Prostate gland (tissue), 2 donors: ENCODE results near the gene GNAI2. TPM values are rescaled to one million over a fixed set of nuclear protein-coding genes. Genes with fewer than 3 reads are reported as not detected.

ENCODE experiments used
- DNase-seq: peaks from one replicate; pipeline ENCODE4 v3.0.0-alpha.2; 2019; ENCODE audit warnings: low spot score
- H3K27ac ChIP-seq, 2 donors: fragments of 200-600 bp; sonication (generic); 2 replicates each; pipeline ENCODE4 v1.5.1; 2017 to 2019
- H3K27me3 ChIP-seq: fragments of 200-600 bp; sonication (generic); replicated peaks from 2 replicates; pipeline ENCODE4 v1.5.1; 2019; ENCODE audit not compliant: insufficient read depth
- H3K36me3 ChIP-seq, 2 donors: fragments of 200-600 bp; sonication (generic); 1 replicate in 1 of 2; 2 replicates in 1 of 2; pipeline versions ENCODE4 v1.5.1 to v1.8.1; 2017 to 2019
- H3K4me1 ChIP-seq: fragments of 200-600 bp; sonication (generic); replicated peaks from 2 replicates; pipeline ENCODE4 v1.5.1; 2019
- H3K4me3 ChIP-seq, 2 donors: fragments of 200-600 bp; sonication (generic); 2 replicates each; pipeline ENCODE4 v1.5.1; 2017 to 2019
- H3K9me3 ChIP-seq: fragments of 200-600 bp; sonication (generic); 2 replicates; pipeline ENCODE4 v1.5.1; 2017
- POLR2A ChIP-seq: fragments of 450-650 bp; IDR thresholded peaks from one replicate; pipeline ENCODE4 v1.6.1; 2016; ENCODE audit warnings: antibody characterized with exemption, mild to moderate bottlenecking
- POLR2AphosphoS5 ChIP-seq: sonication (generic); formaldehyde crosslinking; IDR thresholded peaks from one replicate; pipeline ENCODE4 v1.6.1; 2017; ENCODE audit warnings: antibody characterized with exemption
- WGBS: methylation state at CpG from one replicate; pipeline ENCODE4 v1.1.5; 2018; 5-methylcytosine and 5-hydroxymethylcytosine counted together
- intact Hi-C: fragments of 100-400 bp; cut with DNase I; formaldehyde crosslinking; loops from one replicate; pipeline ENCODE4 v1.14.2; 2022
- total RNA-seq, 2 donors: library from RNA; depleted of rRNA; stranded (reverse); fragments of >200 nt; gene quantifications; one replicate each; pipeline ENCODE4 v1.1.0, GENCODE V29; 2016
- TF ChIP-seq, protein P1 (sequence below), 4 experiments: fragments of 200-600 bp in 2 of 4; fragments of 450-650 bp in 2 of 4; sonication (generic) in 2 of 4; IDR thresholded peaks; 1 replicate in 3 of 4; 2 replicates in 1 of 4; pipeline ENCODE4 v1.5.1; 2016 to 2019; ENCODE audit warnings: antibody characterized with exemption in 4 of 4, mild to moderate bottlenecking in 2 of 4, moderate library complexity in 2 of 4

GNAI2 gene
- 100 to 1,000 TPM; 118 to 301 TPM for total RNA-seq

DNA sequence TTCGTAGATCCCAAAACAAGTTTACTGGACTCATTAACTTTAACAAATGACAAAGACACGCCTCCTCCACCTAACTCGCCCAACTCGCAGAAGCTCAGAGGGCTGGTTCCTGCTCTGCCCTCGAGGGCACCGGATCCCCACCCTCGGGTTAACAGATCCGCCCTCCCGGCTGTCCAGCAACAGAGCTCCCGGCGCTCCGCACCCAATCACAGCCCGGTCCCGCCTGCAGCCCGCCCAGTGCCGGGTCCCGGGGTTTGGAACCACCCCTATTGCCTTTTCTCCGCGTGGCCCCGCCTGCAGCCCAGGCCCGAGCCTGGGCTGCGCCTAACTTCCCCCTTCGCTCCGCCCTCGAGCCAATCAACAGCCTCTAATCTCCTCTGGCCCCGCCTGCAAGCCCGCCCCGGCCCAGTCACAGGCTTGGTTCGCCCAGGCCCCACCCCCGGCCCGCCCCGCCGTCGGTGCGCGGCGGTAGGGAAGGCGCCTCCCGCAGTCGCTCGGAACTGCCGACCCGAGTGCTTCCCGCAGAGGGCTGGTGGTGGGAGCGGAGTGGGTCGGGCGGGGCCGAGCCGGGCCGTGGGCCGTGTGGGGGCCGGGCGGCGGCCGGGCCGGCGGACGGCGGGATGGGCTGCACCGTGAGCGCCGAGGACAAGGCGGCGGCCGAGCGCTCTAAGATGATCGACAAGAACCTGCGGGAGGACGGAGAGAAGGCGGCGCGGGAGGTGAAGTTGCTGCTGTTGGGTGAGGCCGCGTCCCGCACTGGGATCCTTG lies at the start of gene GNAI2:
TSS of gene GNAI2 (plus strand) at position 489 of the 768 bp plus-strand sequence. CDS start at position 621, 132 bp downstream.
- intact Hi-C loops, result loop anchor here (5.0 kb wide), 1 partner anchor 86 kb away; the partner anchor contains the start of gene HYAL2
- peak within 1 kb of the TSS; percentile 84 to 89 for H3K27ac ChIP-seq
- WGBS, result 1% methylated on average over 75 of the region's 75 CpGs
- H3K36me3 ChIP-seq, result no peaks in the 10 kb centered on the region
- DNase-seq, result peak; percentile 99
- no peaks in the 10 kb centered on the region for H3K9me3 ChIP-seq
- H3K4me3 ChIP-seq, result peak within 1 kb of the TSS; percentile 69 to 97
- H3K27me3 ChIP-seq, result no peaks in the 10 kb centered on the region
- H3K4me1 ChIP-seq, result peaks cover 25% of the 10 kb centered on the region
- TF ChIP-seq POLR2AphosphoS5, result peak; percentile 93
- TF ChIP-seq POLR2A, result peak; percentile 91
- TF ChIP-seq, protein P1, sequence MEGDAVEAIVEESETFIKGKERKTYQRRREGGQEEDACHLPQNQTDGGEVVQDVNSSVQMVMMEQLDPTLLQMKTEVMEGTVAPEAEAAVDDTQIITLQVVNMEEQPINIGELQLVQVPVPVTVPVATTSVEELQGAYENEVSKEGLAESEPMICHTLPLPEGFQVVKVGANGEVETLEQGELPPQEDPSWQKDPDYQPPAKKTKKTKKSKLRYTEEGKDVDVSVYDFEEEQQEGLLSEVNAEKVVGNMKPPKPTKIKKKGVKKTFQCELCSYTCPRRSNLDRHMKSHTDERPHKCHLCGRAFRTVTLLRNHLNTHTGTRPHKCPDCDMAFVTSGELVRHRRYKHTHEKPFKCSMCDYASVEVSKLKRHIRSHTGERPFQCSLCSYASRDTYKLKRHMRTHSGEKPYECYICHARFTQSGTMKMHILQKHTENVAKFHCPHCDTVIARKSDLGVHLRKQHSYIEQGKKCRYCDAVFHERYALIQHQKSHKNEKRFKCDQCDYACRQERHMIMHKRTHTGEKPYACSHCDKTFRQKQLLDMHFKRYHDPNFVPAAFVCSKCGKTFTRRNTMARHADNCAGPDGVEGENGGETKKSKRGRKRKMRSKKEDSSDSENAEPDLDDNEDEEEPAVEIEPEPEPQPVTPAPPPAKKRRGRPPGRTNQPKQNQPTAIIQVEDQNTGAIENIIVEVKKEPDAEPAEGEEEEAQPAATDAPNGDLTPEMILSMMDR (IDR thresholded peaks at IDR 0.05), result peak in 2 of 4 experiments; percentile 11 to 27

DNA sequence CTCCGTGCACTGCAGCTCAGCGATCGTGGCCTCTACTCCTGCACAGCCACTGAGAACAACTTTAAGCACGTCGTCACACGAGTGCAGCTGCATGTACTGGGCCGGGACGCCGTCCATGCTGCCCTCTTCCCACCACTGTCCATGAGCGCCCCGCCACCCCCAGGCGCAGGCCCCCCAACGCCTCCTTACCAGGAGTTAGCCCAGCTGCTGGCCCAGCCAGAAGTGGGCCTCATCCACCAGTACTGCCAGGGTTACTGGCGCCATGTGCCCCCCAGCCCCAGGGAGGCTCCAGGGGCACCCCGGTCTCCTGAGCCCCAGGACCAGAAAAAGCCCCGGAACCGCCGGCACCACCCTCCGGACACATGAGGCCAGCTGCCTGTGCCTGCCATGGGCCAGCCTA lies 48.3 kb upstream of the GNAI2 start:
- Histone ChIP-seq H3K4me1 (no peaks in the 10 kb centered on the region), H3K27me3 (no peaks in the 10 kb centered on the region), H3K9me3 (no peaks in the 10 kb centered on the region), H3K27ac (no peak overlapping the region), H3K36me3 (no peaks in the 10 kb centered on the region), H3K4me3 (no peak overlapping the region)
- WGBS, result 87% methylated on average over 19 of the region's 19 CpGs
- TF ChIP-seq POLR2AphosphoS5 (no peak), POLR2A (no peak)
- TF ChIP-seq, protein P1 (IDR thresholded peaks at IDR 0.05), result no peak
- DNase-seq, result no peak
- intact Hi-C loops, result no loop called here

DNA sequence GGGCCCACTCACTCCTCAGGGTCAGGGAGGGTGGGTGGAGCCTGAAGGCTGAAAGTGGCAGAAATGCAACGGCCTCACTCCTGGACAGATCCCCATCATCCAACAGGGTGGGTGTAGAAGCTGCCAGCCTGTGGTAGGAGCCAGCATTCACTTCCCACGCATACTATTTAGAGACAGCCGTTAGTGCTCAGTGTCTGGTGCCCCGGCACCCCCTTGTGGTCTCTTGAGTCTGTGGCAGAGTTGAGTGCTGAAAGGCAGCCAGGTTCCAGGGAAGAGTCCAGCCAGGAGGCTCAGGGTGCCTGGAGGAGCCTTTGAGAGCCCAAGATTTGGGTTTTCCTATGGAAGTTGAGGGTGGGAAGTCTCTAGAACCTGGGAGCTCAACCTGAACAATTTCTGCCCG lies 46.7 kb upstream of the GNAI2 start:
- Histone ChIP-seq H3K36me3 (no peaks in the 10 kb centered on the region), H3K27ac (no peak overlapping the region), H3K27me3 (peaks cover 8% of the 10 kb centered on the region), H3K4me3 (no peak overlapping the region), H3K4me1 (no peaks in the 10 kb centered on the region), H3K9me3 (no peaks in the 10 kb centered on the region)
- peak; percentile 84 for DNase-seq
- TF ChIP-seq, protein P1 (IDR thresholded peaks at IDR 0.05), result peak; percentile 55 to 95 (median 88)
- TF ChIP-seq POLR2A (no peak), POLR2AphosphoS5 (peak; percentile 72)
- 10% methylated on average over 5 of the region's 5 CpGs for WGBS
- intact Hi-C loops, result loop anchor here (1.0 kb wide), 1 partner anchor 68 kb away; no protein-coding TSS in a partner anchor

DNA sequence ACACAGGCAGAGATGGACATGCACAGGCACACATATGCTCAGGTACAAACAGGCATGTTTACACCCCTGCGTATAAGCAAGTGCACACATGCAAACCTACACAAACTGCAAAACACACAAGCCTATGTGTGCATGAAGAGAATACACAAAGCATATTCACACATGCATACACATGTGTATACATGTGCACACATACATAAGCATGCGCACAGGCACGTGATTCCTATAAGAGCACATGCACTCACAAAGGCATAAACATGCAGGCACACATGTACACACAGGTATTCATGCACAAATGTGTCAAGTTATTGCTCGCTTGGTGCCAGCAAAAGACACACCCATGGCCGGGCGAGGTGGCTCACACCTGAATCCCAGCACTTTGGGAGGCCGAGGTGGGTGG lies 46.0 kb upstream of the GNAI2 start:
- Histone ChIP-seq H3K36me3 (no peaks in the 10 kb centered on the region), H3K27ac (no peak overlapping the region), H3K4me3 (no peak overlapping the region), H3K27me3 (peaks cover 9% of the 10 kb centered on the region), H3K4me1 (no peaks in the 10 kb centered on the region), H3K9me3 (no peaks in the 10 kb centered on the region)
- no peak for DNase-seq
- TF ChIP-seq POLR2AphosphoS5, result no peak
- TF ChIP-seq, protein P1 (IDR thresholded peaks at IDR 0.05), result no peak
- no peak for TF ChIP-seq POLR2A
- WGBS, result 84% methylated on average over 7 of the region's 7 CpGs
- intact Hi-C loops, result loop anchor here (1.0 kb wide), 1 partner anchor 69 kb away; no protein-coding TSS in a partner anchor
